Thoracic aorta (tissue), 2 donors: ENCODE data around the gene CLNK. TPM values are rescaled to one million over a fixed set of nuclear protein-coding genes. Genes with fewer than 3 reads are reported as not detected.
A peak's percentile ranks its signal among the peaks of the same experiment; 100 is the strongest.

Experiments used
- ATAC-seq: fragments of 150-250 bp; one replicate; pipeline ENCODE4 v1.8.0; 2017; ENCODE audit warnings: low read depth; ENCODE audit not compliant: insufficient number of reproducible peaks, low FRiP score
- DNase-seq: peaks from one replicate; pipeline ENCODE4 v3.0.0-alpha.2; 2020; ENCODE audit warnings: low spot score
- H3K27ac ChIP-seq, 2 donors: fragments of 200-600 bp; sonication (generic); 1 replicate in 1 of 2; 2 replicates in 1 of 2; pipeline ENCODE4 v1.5.1; 2016; ENCODE audit warnings: mild to moderate bottlenecking in 2 of 2, moderate library complexity in 2 of 2
- H3K27me3 ChIP-seq: fragments of 200-600 bp; sonication (generic); replicated peaks from 2 replicates; pipeline ENCODE4 v1.6.0; 2016; ENCODE audit warnings: mild to moderate bottlenecking; ENCODE audit not compliant: insufficient read depth
- H3K36me3 ChIP-seq: fragments of 200-600 bp; sonication (generic); one replicate; pipeline ENCODE4 v1.5.1; 2016
- H3K4me1 ChIP-seq, 2 donors: fragments of 200-600 bp; sonication (generic); 1 replicate in 1 of 2; 2 replicates in 1 of 2; pipeline versions ENCODE4 v1.5.1 to v1.6.0; 2016; ENCODE audit warnings: low read depth in 2 of 2, mild to moderate bottlenecking in 1 of 2; ENCODE audit not compliant: control insufficient read depth in 1 of 2
- H3K4me3 ChIP-seq: fragments of 200-600 bp; sonication (generic); 2 replicates; pipeline ENCODE4 v1.5.1; 2016; ENCODE audit warnings: mild to moderate bottlenecking
- H3K9me3 ChIP-seq: fragments of 200-600 bp; sonication (generic); 2 replicates; pipeline ENCODE4 v1.5.1; 2016
- CTCF ChIP-seq: fragments of 200-600 bp; sonication (generic); IDR thresholded peaks from one replicate; pipeline ENCODE4 v1.5.1; 2019; ENCODE audit warnings: antibody characterized with exemption
- total RNA-seq, 2 donors: library from RNA; depleted of rRNA; stranded (reverse); fragments of >200 nt; gene quantifications; one replicate each; pipeline versions ENCODE4 v1.1.0 to v1.2.3, GENCODE V29; 2016

The CLNK gene
- total RNA-seq, 2 donors from 2014 or later: not detected

GRCh38 chr4:10587296-10587695 lies 97.3 kb downstream of the CLNK start:
- Histone ChIP-seq H3K4me1 (peaks cover 0 to 6% of the 10 kb centered on the region in 2 donors), H3K36me3 (no peaks in the 10 kb centered on the region), H3K27ac (no peak overlapping the region), H3K27me3 (no peaks in the 10 kb centered on the region), H3K9me3 (no peaks in the 10 kb centered on the region), H3K4me3 (no peak overlapping the region)
- TF ChIP-seq CTCF: no peak
- ATAC-seq (no peak), DNase-seq (no peak)

- Histone ChIP-seq H3K27ac (no peak overlapping the region), H3K9me3 (no peaks in the 10 kb centered on the region), H3K27me3 (no peaks in the 10 kb centered on the region), H3K36me3 (no peaks in the 10 kb centered on the region), H3K4me3 (peak overlapping the region; percentile 50), H3K4me1 (peaks cover 0 to 6% of the 10 kb centered on the region in 2 donors)
- peak; percentile 57 for ATAC-seq
- no peak for TF ChIP-seq CTCF
- DNase-seq: no peak
Measured at GRCh38 chr4:10584042-10584441, 100.5 kb downstream of the CLNK start.

- ATAC-seq (no peak), DNase-seq (no peak)
- no peaks in the 10 kb centered on the region for H3K27me3 ChIP-seq
- TF ChIP-seq CTCF: no peak
- H3K4me1 ChIP-seq: peaks cover 0 to 6% of the 10 kb centered on the region in 2 donors
- no peak overlapping the region for H3K27ac ChIP-seq
- no peak overlapping the region for H3K4me3 ChIP-seq
- H3K9me3 ChIP-seq: no peaks in the 10 kb centered on the region
- H3K36me3 ChIP-seq: no peaks in the 10 kb centered on the region
Measured at GRCh38 chr4:10582951-10583350, 101.6 kb downstream of the CLNK start.

DNA sequence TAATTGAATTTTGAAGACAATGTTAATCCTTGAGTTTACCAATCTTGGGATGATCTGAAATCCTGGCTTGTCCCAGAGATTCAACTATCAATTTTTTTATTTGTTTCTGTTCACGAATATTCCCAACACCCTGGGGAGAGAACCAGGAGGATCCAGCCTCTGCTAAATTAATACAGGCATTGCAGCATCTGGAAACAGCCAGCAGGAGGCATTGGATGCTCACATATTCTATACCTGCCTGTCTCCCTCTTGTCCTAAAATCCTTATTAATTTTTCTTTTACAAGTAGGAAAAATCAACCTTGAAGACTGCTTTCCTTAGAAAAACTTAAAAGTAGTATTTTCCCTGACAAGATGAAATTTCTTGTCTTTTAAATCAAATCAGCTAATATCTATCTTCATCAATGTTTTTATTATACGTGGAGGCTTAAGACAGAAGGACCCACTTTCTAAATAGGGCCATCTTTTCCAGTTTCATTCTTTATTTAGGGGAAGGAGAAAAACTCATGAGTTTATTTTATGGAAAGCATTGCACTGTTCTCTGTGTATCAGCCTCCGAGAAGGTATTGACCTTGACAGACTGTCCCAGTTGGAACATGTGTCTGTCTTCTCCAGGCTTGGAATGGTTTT lies 102.4 kb downstream of the CLNK start:
- no peak for ATAC-seq
- Histone ChIP-seq H3K27me3 (no peaks in the 10 kb centered on the region), H3K4me3 (no peak overlapping the region), H3K9me3 (no peaks in the 10 kb centered on the region), H3K27ac (no peak overlapping the region), H3K4me1 (peaks cover 0 to 6% of the 10 kb centered on the region in 2 donors), H3K36me3 (no peaks in the 10 kb centered on the region)
- no peak for DNase-seq
- TF ChIP-seq CTCF: peak; percentile 84

GRCh38 chr4:10581022-10581421 lies 103.5 kb downstream of the CLNK start:
- Histone ChIP-seq H3K27ac (no peak overlapping the region), H3K9me3 (no peaks in the 10 kb centered on the region), H3K27me3 (no peaks in the 10 kb centered on the region), H3K36me3 (no peaks in the 10 kb centered on the region), H3K4me3 (no peak overlapping the region), H3K4me1 (peaks cover 0 to 6% of the 10 kb centered on the region in 2 donors)
- TF ChIP-seq CTCF: no peak
- no peak for DNase-seq
- no peak for ATAC-seq
